PC-3 (cell line): ENCODE results near the gene RNASEL. TPM values are rescaled to one million over a fixed set of nuclear protein-coding genes. Genes with fewer than 3 reads are reported as not detected.

Experiments used
- ATAC-seq: fragments of 200-7000 bp; cut with Tn5 transposase; 2 replicates; pipeline ENCODE4 v1.9.1; 2020; ENCODE audit warnings: mild to moderate bottlenecking, moderate library complexity
- BruUV-seq: library from RNA; stranded (reverse); fragments of 400-500 nt; replicated peaks from 2 replicates; lab custom pipeline; 2021; lab: Mats Ljungman, UMichigan
- CTCF ChIA-PET: fragments of 300-600 bp; sonication (Branson Sonifier 250); formaldehyde crosslinking; loops from one replicate; lab custom pipeline; 2022; ENCODE audit warnings: antibody characterized with exemption; lab: Charles Lee
- POLR2A ChIA-PET: fragments of 300-600 bp; sonication (Branson Sonifier 250); formaldehyde crosslinking; loops from one replicate; lab custom pipeline; 2022; ENCODE audit warnings: antibody characterized with exemption; ENCODE audit not compliant: unreplicated experiment; lab: Charles Lee
- DNase-seq: peaks from one replicate; pipeline ENCODE4 v3.0.0-alpha.2; 2015
- H2AFZ ChIP-seq: fragments of 300-600 bp; sonication (generic); 2 replicates; pipeline ENCODE4 v1.6.0; 2016; ENCODE audit warnings: antibody characterized with exemption, low read length
- H3F3A ChIP-seq: fragments of 300-600 bp; sonication (generic); one replicate; pipeline ENCODE4 v1.6.0; 2017; ENCODE audit warnings: antibody characterized with exemption, low read length, control low read depth, mild to moderate bottlenecking; ENCODE audit not compliant: unreplicated experiment
- H3K27ac ChIP-seq: fragments of 300-600 bp; sonication (generic); 2 replicates; pipeline ENCODE4 v1.5.1; 2016; ENCODE audit warnings: mild to moderate bottlenecking, low read length
- H3K27me3 ChIP-seq: fragments of 300-600 bp; sonication (generic); 2 replicates; pipeline ENCODE4 v1.6.1; 2016; ENCODE audit warnings: low read length, mixed read lengths
- H3K36me3 ChIP-seq: fragments of 300-600 bp; sonication (generic); 2 replicates; pipeline ENCODE4 v1.6.1; 2016; ENCODE audit warnings: low read depth, mixed run types, low read length, mixed read lengths
- H3K4me1 ChIP-seq: fragments of 300-600 bp; sonication (generic); 2 replicates; pipeline ENCODE4 v1.5.1; 2016; ENCODE audit warnings: low read length; ENCODE audit not compliant: insufficient read depth
- H3K4me2 ChIP-seq: fragments of 300-600 bp; sonication (generic); 2 replicates; pipeline ENCODE4 v1.6.0; 2016; ENCODE audit warnings: low read length
- H3K4me3 ChIP-seq: fragments of 300-600 bp; sonication (generic); 2 replicates; pipeline ENCODE4 v1.5.1; 2016; ENCODE audit warnings: mild to moderate bottlenecking, low read length, mixed read lengths
- H3K79me2 ChIP-seq: fragments of 300-600 bp; sonication (generic); 2 replicates; pipeline ENCODE4 v1.6.1; 2017; ENCODE audit warnings: low read length, mixed read lengths
- H3K9ac ChIP-seq: fragments of 300-600 bp; sonication (generic); 2 replicates; pipeline ENCODE4 v1.6.0; 2016; ENCODE audit warnings: mild to moderate bottlenecking, low read length
- H3K9me2 ChIP-seq: fragments of 300-600 bp; sonication (generic); replicated peaks from 2 replicates; pipeline ENCODE4 v1.6.1; 2016; ENCODE audit warnings: mixed run types, low read length, mixed read lengths
- H3K9me3 ChIP-seq: fragments of 300-600 bp; sonication (generic); 2 replicates; pipeline ENCODE4 v1.6.1; 2016; ENCODE audit warnings: low read length, mixed read lengths
- H4K20me1 ChIP-seq: fragments of 300-600 bp; sonication (generic); 2 replicates; pipeline ENCODE4 v1.6.1; 2016; ENCODE audit warnings: low read length, mixed read lengths
- EZH2 ChIP-seq: fragments of 300-600 bp; sonication (generic); IDR thresholded peaks from one replicate; pipeline ENCODE4 v1.6.1; 2017; ENCODE audit warnings: antibody characterized with exemption, mild to moderate bottlenecking, low read length; ENCODE audit not compliant: unreplicated experiment
- EZH2phosphoT487 ChIP-seq: fragments of 300-600 bp; sonication (generic); IDR thresholded peaks from 2 replicates; pipeline ENCODE4 v1.6.1; 2018; ENCODE audit warnings: mild to moderate bottlenecking, antibody characterized with exemption, low read length, borderline replicate concordance
- intact Hi-C: fragments of 100-400 bp; cut with micrococcal nuclease; formaldehyde crosslinking; loops from 2 replicates; pipeline ENCODE4 v1.9.0; 2023
- total RNA-seq: library from RNA; depleted of rRNA; stranded (reverse); fragments of >200 nt; gene quantifications from 2 replicates; pipeline ENCODE4 v1.2.3, GENCODE V29; 2014
- TF ChIP-seq, protein P1 (sequence below): fragments of 300-600 bp; sonication (generic); conservative IDR thresholded peaks from 2 replicates; pipeline ENCODE4 v1.5.1; 2017; ENCODE audit warnings: antibody characterized with exemption, low read depth, mild to moderate bottlenecking, low read length

Gene RNASEL
- total RNA-seq, 1 experiment from 2014 or later = 1.3 TPM

DNA sequence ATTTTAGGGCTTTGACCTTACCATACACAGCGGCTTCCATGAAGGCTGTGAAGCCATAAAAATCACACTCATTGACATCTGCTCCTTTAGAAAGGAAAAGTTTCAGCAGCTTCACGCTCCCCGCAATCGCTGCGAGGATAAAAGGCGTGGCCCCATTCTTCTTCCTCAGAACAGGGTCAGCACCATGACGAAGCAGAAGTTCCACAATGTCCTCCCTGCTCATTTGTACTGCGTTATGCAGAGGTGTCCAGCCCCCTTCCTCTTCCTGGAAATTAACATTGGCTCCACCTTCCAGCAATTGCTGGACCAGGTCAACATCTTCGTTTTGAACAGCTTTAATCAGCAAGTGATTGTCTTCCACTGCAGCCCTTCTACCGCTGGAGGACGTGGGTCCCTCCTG lies 2.7 kb downstream of the RNASEL start:
- H3K27ac ChIP-seq = no peak overlapping the region
- H3K27me3 ChIP-seq = no peaks in the 10 kb centered on the region
- no peaks in the 10 kb centered on the region for H3K79me2 ChIP-seq
- no peak overlapping the region for H3K9ac ChIP-seq
- no TSS peak for BruUV-seq
- H4K20me1 ChIP-seq = no peaks in the 10 kb centered on the region
- H2AFZ ChIP-seq = no peak overlapping the region
- ATAC-seq = no peak
- H3K4me3 ChIP-seq = no peak overlapping the region
- H3K9me3 ChIP-seq = no peaks in the 10 kb centered on the region
- no peaks in the 10 kb centered on the region for H3F3A ChIP-seq
- intact Hi-C loops = no loop called here
- H3K36me3 ChIP-seq = no peaks in the 10 kb centered on the region
- POLR2A ChIA-PET = no interaction called here
- no peak for DNase-seq
- no peaks in the 10 kb centered on the region for H3K9me2 ChIP-seq
- CTCF ChIA-PET = no interaction called here
- H3K4me2 ChIP-seq = no peak overlapping the region
- H3K4me1 ChIP-seq = 0 out of 2 replicates have a peak, but pooled peaks cover 5% of the 10 kb centered on the region
- TF ChIP-seq EZH2phosphoT487 = no peak
- no peak for TF ChIP-seq EZH2
- TF ChIP-seq, protein P1, sequence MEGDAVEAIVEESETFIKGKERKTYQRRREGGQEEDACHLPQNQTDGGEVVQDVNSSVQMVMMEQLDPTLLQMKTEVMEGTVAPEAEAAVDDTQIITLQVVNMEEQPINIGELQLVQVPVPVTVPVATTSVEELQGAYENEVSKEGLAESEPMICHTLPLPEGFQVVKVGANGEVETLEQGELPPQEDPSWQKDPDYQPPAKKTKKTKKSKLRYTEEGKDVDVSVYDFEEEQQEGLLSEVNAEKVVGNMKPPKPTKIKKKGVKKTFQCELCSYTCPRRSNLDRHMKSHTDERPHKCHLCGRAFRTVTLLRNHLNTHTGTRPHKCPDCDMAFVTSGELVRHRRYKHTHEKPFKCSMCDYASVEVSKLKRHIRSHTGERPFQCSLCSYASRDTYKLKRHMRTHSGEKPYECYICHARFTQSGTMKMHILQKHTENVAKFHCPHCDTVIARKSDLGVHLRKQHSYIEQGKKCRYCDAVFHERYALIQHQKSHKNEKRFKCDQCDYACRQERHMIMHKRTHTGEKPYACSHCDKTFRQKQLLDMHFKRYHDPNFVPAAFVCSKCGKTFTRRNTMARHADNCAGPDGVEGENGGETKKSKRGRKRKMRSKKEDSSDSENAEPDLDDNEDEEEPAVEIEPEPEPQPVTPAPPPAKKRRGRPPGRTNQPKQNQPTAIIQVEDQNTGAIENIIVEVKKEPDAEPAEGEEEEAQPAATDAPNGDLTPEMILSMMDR = no peak

DNA sequence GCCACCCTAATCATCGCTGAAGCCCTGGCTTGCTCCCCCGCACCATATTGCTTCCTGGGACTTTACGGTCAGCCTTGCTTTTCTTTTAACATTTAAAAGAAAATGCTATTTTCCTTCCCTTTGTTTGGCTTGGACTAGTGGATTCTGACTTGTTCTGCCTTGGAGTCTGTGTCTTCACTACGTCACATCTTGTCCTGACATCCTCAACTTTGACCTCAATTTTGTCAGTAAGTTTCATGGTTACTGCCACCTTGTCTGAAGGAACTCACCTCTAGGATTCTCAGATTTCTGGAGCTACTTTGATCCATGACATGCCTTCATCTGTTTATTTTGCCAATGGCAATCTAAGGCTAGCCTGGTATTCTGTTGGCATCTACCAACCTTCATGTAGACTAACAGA lies 4.3 kb downstream of the RNASEL start:
- Histone ChIP-seq H3F3A (no peaks in the 10 kb centered on the region), H3K9me3 (no peaks in the 10 kb centered on the region), H3K9me2 (no peaks in the 10 kb centered on the region), H3K79me2 (no peaks in the 10 kb centered on the region), H3K4me1 (0 out of 2 replicates have a peak, but pooled peaks cover 5% of the 10 kb centered on the region), H3K4me2 (no peak overlapping the region), H3K4me3 (no peak overlapping the region), H3K36me3 (no peaks in the 10 kb centered on the region), H3K27me3 (no peaks in the 10 kb centered on the region), H3K27ac (no peak overlapping the region), H3K9ac (no peak overlapping the region), H4K20me1 (no peaks in the 10 kb centered on the region), H2AFZ (no peak overlapping the region)
- ChIA-PET POLR2A (no interaction called here), CTCF (no interaction called here)
- ATAC-seq (no peak), DNase-seq (no peak)
- TF ChIP-seq EZH2 (no peak), EZH2phosphoT487 (no peak)
- TF ChIP-seq, protein P1 = no peak
- intact Hi-C loops = no loop called here
- no TSS peak for BruUV-seq

DNA sequence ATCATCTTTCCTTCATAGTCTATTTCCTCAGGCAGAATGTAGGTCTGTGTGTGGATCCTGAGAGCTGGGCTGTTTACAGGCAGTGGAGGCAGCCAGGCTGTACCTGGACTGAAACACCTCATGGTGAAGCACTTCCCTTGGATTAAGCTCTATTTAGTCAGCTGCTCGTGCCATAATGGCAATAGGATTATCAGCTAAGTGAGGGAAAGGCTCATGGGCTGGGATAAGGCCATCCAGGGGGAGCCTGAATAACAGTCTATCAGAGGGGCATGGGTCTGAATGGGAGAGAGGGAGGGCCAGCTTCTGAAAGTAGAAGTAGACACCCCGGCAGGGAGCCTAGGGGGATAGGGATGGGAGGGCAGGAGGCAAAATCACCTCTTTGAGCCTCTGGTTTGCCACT lies 8.3 kb downstream of the RNASEL start:
- Histone ChIP-seq H3K4me3 (no peak overlapping the region), H3F3A (no peaks in the 10 kb centered on the region), H3K9me2 (no peaks in the 10 kb centered on the region), H3K27me3 (no peaks in the 10 kb centered on the region), H3K36me3 (no peaks in the 10 kb centered on the region), H4K20me1 (no peaks in the 10 kb centered on the region), H3K9me3 (no peaks in the 10 kb centered on the region), H3K79me2 (no peaks in the 10 kb centered on the region), H3K27ac (no peak overlapping the region), H3K9ac (no peak overlapping the region), H2AFZ (no peak overlapping the region), H3K4me1 (peaks cover 5% of the 10 kb centered on the region), H3K4me2 (no peak overlapping the region)
- intact Hi-C loops = no loop called here
- no peak for ATAC-seq
- BruUV-seq = no TSS peak
- no peak for DNase-seq
- POLR2A ChIA-PET = no interaction called here
- no peak for TF ChIP-seq EZH2phosphoT487
- no peak for TF ChIP-seq EZH2
- TF ChIP-seq, protein P1 = no peak
- CTCF ChIA-PET = no interaction called here
